OCI-M2 (cell line): ENCODE data around the gene WNT1.

Source experiments
- DNase-seq: peaks from one replicate; lab custom pipeline; 2025; ENCODE audit not compliant: unreplicated experiment; lab: John Stamatoyannopoulos, UW

The WNT1 gene

DNA sequence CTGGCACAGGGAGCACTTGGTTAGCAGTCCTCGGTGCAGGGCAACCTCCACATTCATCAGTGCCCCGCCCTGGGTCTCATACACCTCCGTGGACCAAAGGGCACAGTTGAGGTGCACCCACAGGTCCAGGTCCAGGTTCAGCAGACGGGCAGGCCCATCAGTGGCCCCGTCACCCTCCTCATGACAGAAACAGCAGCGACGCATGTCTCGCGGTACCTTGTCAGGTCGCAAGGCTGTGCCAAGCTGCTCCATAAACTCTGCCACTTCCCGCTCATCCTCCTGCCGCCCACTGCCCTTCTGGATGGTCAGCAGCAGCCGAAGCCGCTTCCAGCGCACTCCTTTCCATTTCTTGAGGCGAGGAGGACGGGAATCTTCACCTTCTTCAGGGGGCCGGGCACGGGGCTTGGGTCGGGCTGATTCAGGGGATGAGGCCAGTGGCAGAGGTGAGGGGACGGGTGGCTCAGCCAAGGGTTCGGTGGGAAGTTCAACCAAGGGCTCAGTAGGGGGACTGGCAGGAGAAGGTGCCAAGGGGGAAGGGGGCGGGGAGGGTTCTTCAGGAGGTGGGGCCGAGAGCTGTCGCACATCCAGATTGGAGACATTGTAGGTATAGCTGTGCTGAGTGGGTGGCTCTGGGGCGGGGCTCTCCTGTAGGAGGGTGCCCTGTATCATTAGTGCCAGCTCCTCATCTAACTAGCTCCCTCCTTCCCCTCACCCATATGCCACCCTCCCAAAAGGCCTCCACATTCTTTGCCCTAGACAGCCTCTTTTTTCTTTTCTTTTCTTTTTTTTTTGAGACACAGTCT is 48.8 kb downstream of the WNT1 start:
- no peak for DNase-seq

DNA sequence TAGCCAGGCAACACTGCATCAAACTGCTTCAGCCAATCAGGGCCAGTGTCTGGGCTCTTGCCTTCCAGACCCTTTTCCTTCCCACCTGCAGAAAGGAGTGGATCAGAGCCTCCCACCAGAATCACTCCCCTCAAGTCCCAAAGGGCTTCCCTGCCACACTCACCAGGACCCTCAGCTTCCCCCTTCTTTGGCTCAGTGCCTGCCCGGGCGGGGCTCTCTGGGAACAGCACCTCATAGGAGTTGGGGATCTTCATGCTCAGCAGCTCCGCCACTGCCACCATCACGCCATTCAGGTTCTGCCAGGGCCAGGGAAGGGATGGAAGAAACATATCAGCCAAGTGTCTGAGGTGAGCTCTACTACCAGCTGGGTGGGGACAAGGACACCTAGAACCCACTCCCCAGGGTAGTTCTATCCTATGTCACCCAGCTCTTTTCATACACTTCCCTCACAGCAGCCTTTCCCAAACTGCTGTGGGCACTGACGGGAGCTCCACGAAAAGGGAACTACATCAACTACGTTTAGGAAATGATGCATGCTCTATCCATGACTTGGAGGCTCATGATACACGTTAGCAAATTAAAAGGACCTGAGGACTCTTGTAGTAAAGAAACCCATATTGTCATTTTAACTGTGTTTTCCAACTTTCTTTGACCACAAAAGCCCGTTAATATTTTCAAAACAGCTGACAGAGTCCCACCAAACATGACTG is 49.9 kb downstream of the WNT1 start:
- DNase-seq, result no peak

DNA sequence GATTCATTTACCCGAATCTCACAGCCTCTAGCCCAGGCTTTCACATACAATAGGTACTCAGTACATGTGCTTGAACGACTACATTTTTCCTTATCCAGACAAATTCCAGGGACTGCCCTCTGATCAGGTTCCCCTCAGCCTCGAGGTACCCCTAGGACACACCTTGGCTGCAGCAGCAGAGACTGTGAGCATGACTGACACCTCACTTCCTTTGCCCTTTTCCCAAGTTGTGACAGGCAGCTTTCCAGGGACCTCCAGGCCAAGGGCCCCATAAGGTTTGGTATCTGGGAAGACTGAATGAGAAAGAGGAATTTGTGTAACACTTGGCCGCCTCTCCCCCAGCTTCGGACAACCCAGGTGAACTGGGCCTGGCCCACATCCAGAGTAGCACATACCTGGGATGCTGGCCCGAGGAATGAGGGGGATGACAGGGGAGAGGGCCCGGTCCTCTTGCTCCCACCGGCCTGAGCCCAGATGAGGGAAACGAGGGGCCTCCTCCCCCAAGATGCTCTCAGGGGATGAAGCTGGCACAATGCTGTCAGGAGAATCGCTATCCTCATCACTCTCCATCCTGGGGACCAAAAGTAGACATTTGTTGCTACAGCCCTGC is 50.6 kb downstream of the WNT1 start:
- DNase-seq, result no peak

DNA sequence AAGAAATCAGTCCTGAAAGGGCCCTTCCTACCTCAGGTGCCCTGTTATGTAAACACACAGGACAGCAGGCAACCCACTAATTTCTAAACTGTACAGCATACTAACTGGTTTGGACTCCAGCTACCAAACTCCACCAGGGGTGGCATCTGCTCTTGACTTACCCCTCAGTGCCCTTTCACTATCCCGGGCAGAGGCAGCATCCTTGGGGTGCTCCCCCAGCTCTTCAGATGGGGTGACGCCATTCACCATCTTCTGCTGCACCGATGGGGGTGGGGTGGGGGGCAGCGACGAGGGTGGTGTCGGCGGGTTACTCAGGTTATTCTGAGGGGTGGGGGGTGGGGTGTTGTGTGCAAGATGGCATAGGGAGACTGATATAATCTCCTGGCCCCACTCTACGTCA is 52.0 kb downstream of the WNT1 start:
- no peak for DNase-seq

DNA sequence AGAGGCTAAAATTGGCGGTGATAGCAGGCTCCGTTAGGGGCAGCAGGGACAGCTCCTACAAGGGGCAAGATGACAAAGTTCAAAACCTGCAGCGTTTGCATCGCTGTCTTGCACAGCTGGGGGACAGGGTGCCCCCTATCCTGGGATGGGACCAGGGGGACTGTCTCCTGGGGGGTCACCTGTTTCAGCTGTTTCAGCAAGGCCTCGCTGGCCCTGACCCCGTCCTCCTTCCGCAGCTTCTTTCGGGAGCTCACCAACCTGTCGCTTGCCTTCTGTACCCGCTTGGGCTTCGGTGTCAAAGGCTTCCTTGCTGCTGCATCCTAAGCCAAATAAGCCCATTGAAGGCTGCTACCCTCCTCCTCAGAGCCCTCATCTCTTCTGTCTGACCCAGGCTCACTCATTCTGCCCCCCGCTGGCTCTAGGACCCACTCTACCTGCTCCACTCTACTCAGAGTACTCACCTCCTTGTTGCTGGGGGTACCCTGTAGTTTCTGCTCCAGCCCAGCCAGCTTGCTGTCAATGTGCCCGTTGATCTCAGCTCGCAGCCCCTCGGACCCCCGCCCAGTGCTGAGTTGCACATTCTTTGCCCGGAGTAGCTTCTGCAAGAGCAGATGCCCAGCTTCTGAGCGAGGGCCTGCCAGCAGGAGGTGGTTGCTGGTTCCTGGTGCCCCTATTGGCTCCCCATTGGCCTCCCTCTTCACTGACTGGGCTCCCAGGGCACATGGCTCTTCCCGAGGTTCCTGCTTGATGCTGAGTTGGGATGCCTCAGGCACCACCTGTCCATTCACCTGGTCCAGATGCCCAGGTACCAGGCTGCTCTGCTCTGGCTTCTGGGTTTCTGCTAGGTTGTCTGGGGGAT is 52.8 kb downstream of the WNT1 start:
- DNase-seq, result no peak

DNA sequence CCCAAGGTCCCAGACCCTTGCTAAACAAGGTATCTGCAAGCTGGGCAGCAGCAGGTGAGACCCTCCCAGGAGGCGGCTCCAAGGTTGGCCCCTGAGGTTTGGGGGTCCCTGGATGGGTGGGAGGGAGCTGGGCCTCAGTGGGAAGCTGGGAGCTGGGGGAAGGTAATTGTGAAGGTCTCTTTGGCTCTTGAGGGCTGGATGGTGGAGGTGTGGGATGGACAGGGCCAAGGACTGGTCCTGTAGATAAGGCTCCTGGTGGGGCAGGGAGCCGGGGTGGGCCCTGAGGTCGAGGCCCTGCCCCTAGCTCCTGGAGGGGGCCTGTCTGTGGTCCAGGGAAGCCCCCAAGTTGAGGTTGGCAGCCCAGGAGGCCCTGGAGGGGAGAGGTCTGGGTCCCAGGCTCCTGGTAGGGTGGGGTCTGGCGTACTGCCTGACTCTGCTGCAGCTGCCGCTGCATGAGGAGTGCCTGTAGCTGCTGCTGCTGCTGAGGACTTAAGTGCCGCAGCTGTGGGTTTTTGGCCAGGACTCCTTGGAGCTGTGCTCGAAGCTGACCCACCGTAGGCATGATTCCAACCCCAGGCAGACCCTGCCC is 53.5 kb downstream of the WNT1 start:
- DNase-seq, result no peak
